ENCODE measurements around the gene XG.
A peak's percentile ranks its signal among the peaks of the same experiment; 100 is the strongest.
"Not testable (repeated sequence)": the region's sequence is repeated elsewhere in the genome, so short reads cannot be mapped to it uniquely, and the experiment has no call there.

Gene XG

DNA sequence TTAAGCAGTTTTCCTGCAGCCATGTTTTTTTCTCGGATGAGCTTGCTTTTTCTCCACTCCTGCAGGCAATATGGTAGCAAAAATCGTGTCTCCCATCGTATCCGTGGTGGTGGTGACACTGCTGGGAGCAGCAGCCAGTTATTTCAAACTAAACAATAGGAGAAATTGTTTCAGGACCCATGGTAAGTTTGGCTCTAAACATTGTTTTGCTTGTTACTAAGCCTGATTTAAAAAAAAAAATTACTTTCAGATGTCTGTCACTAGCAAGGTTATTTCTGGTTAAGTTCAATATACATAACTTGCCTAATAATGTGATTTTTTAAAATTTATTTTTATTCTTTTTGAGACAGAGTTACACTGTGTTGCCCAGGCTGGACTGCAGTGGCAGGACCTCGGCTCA is 59.4 kb downstream of the XG start:
- Histone ChIP-seq H3K4me3 (ENCODE audit: low read length in 2 of 2) (no peak overlapping the region), H2AK5ac (ENCODE audit: low read depth, low read length) (no peak overlapping the region), H2BK15ac (ENCODE audit: low read length) (no peak overlapping the region), H3K4me2 (ENCODE audit: insufficient read depth, low read length, poor library complexity, severe bottlenecking) (no peak overlapping the region), H3K9me3 (replicated peaks in 1 of 2; ENCODE audit: control insufficient read depth in 2 of 2, insufficient read depth in 1 of 2, low read depth in 1 of 2, low read length in 2 of 2) (no peaks in the 10 kb centered on the region), H3K4me1 (ENCODE audit: control insufficient read depth in 2 of 2, insufficient read depth in 1 of 2, low read depth in 1 of 2, low read length in 2 of 2) (peaks cover 0 to 2% of the 10 kb centered on the region in 2 donors), H3K27ac (replicated peaks; ENCODE audit: low read length) (no peak overlapping the region), H3K14ac (ENCODE audit: low read length) (no peak overlapping the region), H3K9ac (ENCODE audit: low read depth, low read length, poor library complexity) (no peak overlapping the region), H3K23ac (ENCODE audit: low read depth, low read length, poor library complexity) (no peak overlapping the region), H2BK5ac (ENCODE audit: low read length) (no peak overlapping the region), H3K18ac (ENCODE audit: low read length) (no peak overlapping the region), H3K4ac (ENCODE audit: low read length) (no peak overlapping the region), H4K91ac (ENCODE audit: low read depth, low read length, poor library complexity) (no peak overlapping the region), H3K79me1 (ENCODE audit: low read depth, low read length) (no peaks in the 10 kb centered on the region), H2BK12ac (ENCODE audit: low read length) (no peak overlapping the region), H4K8ac (ENCODE audit: low read depth, low read length) (no peak overlapping the region), H3K36me3 (replicated peaks in 1 of 2; ENCODE audit: control insufficient read depth in 2 of 2, insufficient read depth in 2 of 2, low read length in 2 of 2) (no peaks in the 10 kb centered on the region), H2BK120ac (ENCODE audit: low read depth, low read length) (no peak overlapping the region), H2AFZ (ENCODE audit: low read length) (no peak overlapping the region), H3K27me3 (ENCODE audit: control insufficient read depth in 3 of 3, insufficient read depth in 3 of 3, low read depth in 1 of 3, low read length in 3 of 3) (no peaks in the 10 kb centered on the region)
- WGBS, 2 donors (ENCODE audit: extremely low coverage in 2 of 2, insufficient read length in 2 of 2, insufficient replicate concordance in 1 of 2): no CpG with 5 or more reads among the region's 5 CpGs
- no peak for DNase-seq (ENCODE audit: low spot score)

DNA sequence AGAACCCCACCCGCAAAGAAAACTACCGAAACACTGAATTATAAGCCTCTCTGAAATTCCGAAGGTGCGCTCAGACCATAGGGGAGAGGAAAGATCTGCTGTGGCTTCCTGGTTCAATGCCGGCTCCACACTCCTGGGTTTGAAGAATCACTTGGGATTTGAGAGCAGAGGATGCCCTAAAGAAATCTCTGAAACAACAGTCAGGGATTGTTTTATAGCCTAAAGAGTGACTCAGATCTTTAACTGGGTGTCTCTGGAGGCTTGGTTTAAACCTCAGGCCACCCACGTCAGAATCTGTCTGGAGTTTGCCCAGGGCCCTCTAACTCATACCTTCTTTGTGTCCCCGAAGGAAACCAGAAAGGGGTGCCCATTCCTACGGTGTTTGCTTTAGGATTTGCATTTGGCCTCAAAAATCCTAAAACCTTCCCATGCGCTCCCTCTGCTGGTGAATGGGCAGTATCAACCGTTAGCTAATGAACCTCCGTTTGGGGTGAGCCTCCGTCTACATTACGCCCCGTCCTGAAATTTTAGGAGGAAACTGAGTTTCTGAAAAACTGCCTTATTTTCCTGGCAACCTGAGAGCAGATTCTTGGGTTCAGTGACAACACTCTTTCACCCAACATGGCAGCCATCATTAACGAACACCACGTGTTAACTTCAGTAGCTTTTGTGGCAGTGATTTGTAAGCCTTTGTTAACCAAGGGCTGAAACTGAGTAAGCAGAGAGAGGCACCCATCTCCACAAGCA is 60.5 kb downstream of the XG start:
- H2AK5ac ChIP-seq (ENCODE audit: low read depth, low read length); H2BK120ac ChIP-seq (ENCODE audit: low read depth, low read length); H3K9ac ChIP-seq (ENCODE audit: low read depth, low read length, poor library complexity); H2BK15ac ChIP-seq (ENCODE audit: low read length); H3K14ac ChIP-seq (ENCODE audit: low read length); H2BK5ac ChIP-seq (ENCODE audit: low read length); H3K4ac ChIP-seq (ENCODE audit: low read length); H3K27me3 ChIP-seq (ENCODE audit: control insufficient read depth in 3 of 3, insufficient read depth in 3 of 3, low read depth in 1 of 3, low read length in 3 of 3); H3K36me3 ChIP-seq (replicated peaks in 1 of 2; ENCODE audit: control insufficient read depth in 2 of 2, insufficient read depth in 2 of 2, low read length in 2 of 2); H3K79me1 ChIP-seq (ENCODE audit: low read depth, low read length); DNase-seq (ENCODE audit: low spot score); H3K23ac ChIP-seq (ENCODE audit: low read depth, low read length, poor library complexity); H2BK12ac ChIP-seq (ENCODE audit: low read length); H3K27ac ChIP-seq (replicated peaks; ENCODE audit: low read length); H3K18ac ChIP-seq (ENCODE audit: low read length); H4K8ac ChIP-seq (ENCODE audit: low read depth, low read length); H3K4me1 ChIP-seq (ENCODE audit: control insufficient read depth in 2 of 2, insufficient read depth in 1 of 2, low read depth in 1 of 2, low read length in 2 of 2); H3K9me3 ChIP-seq (replicated peaks in 1 of 2; ENCODE audit: control insufficient read depth in 2 of 2, insufficient read depth in 1 of 2, low read depth in 1 of 2, low read length in 2 of 2); H4K91ac ChIP-seq (ENCODE audit: low read depth, low read length, poor library complexity): not testable (repeated sequence)
- H2AFZ ChIP-seq (ENCODE audit: low read length): peak overlapping the region; percentile 90
- H3K4me3 ChIP-seq (ENCODE audit: low read length in 2 of 2): peak overlapping the region in 1 of 2 donors; percentile 17
- peak overlapping the region; percentile 31 for H3K4me2 ChIP-seq (ENCODE audit: insufficient read depth, low read length, poor library complexity, severe bottlenecking)
- no CpG with 5 or more reads among the region's 16 CpGs for WGBS, 2 donors (ENCODE audit: extremely low coverage in 2 of 2, insufficient read length in 2 of 2, insufficient replicate concordance in 1 of 2)

DNA sequence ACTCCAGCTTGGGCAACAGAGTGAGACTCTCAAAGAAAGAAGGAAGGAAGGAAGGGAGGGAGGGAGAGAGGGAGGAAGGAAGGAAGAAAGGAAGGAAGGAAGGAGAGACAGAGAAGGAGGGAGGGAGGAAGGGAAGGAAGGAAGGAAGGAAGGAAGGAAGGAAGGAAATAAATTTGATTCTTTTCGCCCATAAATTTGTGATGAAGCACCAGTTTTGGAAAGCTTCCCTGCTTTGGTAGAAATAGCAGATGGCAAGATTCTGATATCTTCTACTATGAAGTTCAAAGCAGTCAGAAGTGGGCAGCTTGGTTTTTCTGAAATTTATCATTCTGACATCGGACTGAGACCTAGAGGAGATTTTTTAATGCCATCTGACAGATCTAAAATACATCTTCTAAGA is 65.2 kb downstream of the XG start:
- DNase-seq (ENCODE audit: low spot score): no peak
- Histone ChIP-seq H3K4me3 (ENCODE audit: low read length in 2 of 2) (no peak overlapping the region), H3K9ac (ENCODE audit: low read depth, low read length, poor library complexity) (no peak overlapping the region), H3K36me3 (replicated peaks in 1 of 2; ENCODE audit: control insufficient read depth in 2 of 2, insufficient read depth in 2 of 2, low read length in 2 of 2) (no peaks in the 10 kb centered on the region), H2BK5ac (ENCODE audit: low read length) (no peak overlapping the region), H2AK5ac (ENCODE audit: low read depth, low read length) (no peak overlapping the region), H3K27me3 (ENCODE audit: control insufficient read depth in 3 of 3, insufficient read depth in 3 of 3, low read depth in 1 of 3, low read length in 3 of 3) (no peaks in the 10 kb centered on the region), H3K4ac (ENCODE audit: low read length) (no peak overlapping the region), H3K4me2 (ENCODE audit: insufficient read depth, low read length, poor library complexity, severe bottlenecking) (no peak overlapping the region), H3K4me1 (ENCODE audit: control insufficient read depth in 2 of 2, insufficient read depth in 1 of 2, low read depth in 1 of 2, low read length in 2 of 2) (peaks cover 0 to 2% of the 10 kb centered on the region in 2 donors), H3K9me3 (replicated peaks in 1 of 2; ENCODE audit: control insufficient read depth in 2 of 2, insufficient read depth in 1 of 2, low read depth in 1 of 2, low read length in 2 of 2) (no peaks in the 10 kb centered on the region), H2BK15ac (ENCODE audit: low read length) (no peak overlapping the region), H4K8ac (ENCODE audit: low read depth, low read length) (no peak overlapping the region), H3K18ac (ENCODE audit: low read length) (no peak overlapping the region), H2BK120ac (ENCODE audit: low read depth, low read length) (no peak overlapping the region), H4K91ac (ENCODE audit: low read depth, low read length, poor library complexity) (no peak overlapping the region), H3K27ac (replicated peaks; ENCODE audit: low read length) (no peak overlapping the region), H2AFZ (ENCODE audit: low read length) (no peak overlapping the region), H3K79me1 (ENCODE audit: low read depth, low read length) (no peaks in the 10 kb centered on the region), H2BK12ac (ENCODE audit: low read length) (no peak overlapping the region), H3K23ac (ENCODE audit: low read depth, low read length, poor library complexity) (no peak overlapping the region), H3K14ac (ENCODE audit: low read length) (no peak overlapping the region)
- WGBS, 2 donors (ENCODE audit: extremely low coverage in 2 of 2, insufficient read length in 2 of 2, insufficient replicate concordance in 1 of 2): no CpG with 5 or more reads among the region's 2 CpGs

DNA sequence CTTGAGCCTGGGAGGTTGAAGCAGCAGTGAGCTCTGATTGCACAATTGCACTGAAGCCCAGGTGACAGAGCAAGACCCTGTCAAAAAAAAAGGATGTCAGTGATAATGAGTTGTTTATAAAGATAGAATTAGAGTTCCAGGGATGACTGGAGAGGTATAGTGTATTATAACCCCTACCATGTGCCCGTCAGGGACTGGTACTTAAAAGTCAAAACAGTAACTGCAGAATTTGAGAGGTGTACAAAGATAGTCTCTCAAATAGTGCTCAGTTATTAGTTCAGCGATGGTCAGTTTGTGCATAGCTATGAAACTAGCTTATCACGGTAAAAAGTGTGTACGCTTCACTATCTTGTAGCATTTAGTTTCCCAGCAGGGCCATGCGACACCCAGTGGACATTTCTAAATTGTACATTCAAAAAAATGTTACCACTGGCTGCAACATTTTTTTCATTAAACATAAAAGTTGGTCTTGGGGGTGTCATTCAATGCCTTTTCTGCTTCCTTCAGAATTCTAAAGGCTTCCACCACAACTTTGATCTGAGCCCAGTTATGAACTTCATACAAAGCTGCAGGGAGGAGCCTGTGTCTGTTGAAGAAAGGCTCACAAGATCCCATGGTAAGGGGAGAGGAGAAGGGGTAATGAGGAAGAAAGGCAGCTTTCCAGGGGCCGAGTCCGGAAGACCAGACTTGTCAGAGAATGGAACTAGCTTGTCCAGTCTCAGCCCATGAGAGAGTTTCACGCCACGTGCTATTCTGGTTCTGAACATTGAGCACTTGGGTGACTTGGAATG is 67.7 kb downstream of the XG start:
- no peak overlapping the region for H2BK5ac ChIP-seq (ENCODE audit: low read length)
- no peak overlapping the region for H2AK5ac ChIP-seq (ENCODE audit: low read depth, low read length)
- H4K8ac ChIP-seq (ENCODE audit: low read depth, low read length): no peak overlapping the region
- no peak overlapping the region for H2BK12ac ChIP-seq (ENCODE audit: low read length)
- H3K14ac ChIP-seq (ENCODE audit: low read length): no peak overlapping the region
- no peak overlapping the region for H2BK120ac ChIP-seq (ENCODE audit: low read depth, low read length)
- peak overlapping the region; percentile 69 for H2AFZ ChIP-seq (ENCODE audit: low read length)
- no peak overlapping the region for H3K18ac ChIP-seq (ENCODE audit: low read length)
- no peak overlapping the region for H3K27ac ChIP-seq (replicated peaks; ENCODE audit: low read length)
- H3K9me3 ChIP-seq (replicated peaks in 1 of 2; ENCODE audit: control insufficient read depth in 2 of 2, insufficient read depth in 1 of 2, low read depth in 1 of 2, low read length in 2 of 2): no peaks in the 10 kb centered on the region
- no peak overlapping the region for H3K4ac ChIP-seq (ENCODE audit: low read length)
- no peaks in the 10 kb centered on the region for H3K79me1 ChIP-seq (ENCODE audit: low read depth, low read length)
- H3K27me3 ChIP-seq (ENCODE audit: control insufficient read depth in 3 of 3, insufficient read depth in 3 of 3, low read depth in 1 of 3, low read length in 3 of 3): no peaks in the 10 kb centered on the region
- no peak for DNase-seq (ENCODE audit: low spot score)
- no peak overlapping the region for H2BK15ac ChIP-seq (ENCODE audit: low read length)
- H3K4me3 ChIP-seq (ENCODE audit: low read length in 2 of 2): no peak overlapping the region
- no peak overlapping the region for H3K23ac ChIP-seq (ENCODE audit: low read depth, low read length, poor library complexity)
- H4K91ac ChIP-seq (ENCODE audit: low read depth, low read length, poor library complexity): no peak overlapping the region
- no peaks in the 10 kb centered on the region for H3K4me1 ChIP-seq (ENCODE audit: control insufficient read depth in 2 of 2, insufficient read depth in 1 of 2, low read depth in 1 of 2, low read length in 2 of 2)
- H3K9ac ChIP-seq (ENCODE audit: low read depth, low read length, poor library complexity): no peak overlapping the region
- H3K4me2 ChIP-seq (ENCODE audit: insufficient read depth, low read length, poor library complexity, severe bottlenecking): no peak overlapping the region
- WGBS, 2 donors (ENCODE audit: extremely low coverage in 2 of 2, insufficient read length in 2 of 2, insufficient replicate concordance in 1 of 2): no CpG with 5 or more reads among the region's 9 CpGs
- no peaks in the 10 kb centered on the region for H3K36me3 ChIP-seq (replicated peaks in 1 of 2; ENCODE audit: control insufficient read depth in 2 of 2, insufficient read depth in 2 of 2, low read length in 2 of 2)
